K562 (cell line): ENCODE results near the gene NADSYN1. TPM values are rescaled to one million over a fixed set of nuclear protein-coding genes. Genes with fewer than 3 reads are reported as not detected.
"Not testable (repeated sequence)": the region's sequence is repeated elsewhere in the genome, so short reads cannot be mapped to it uniquely, and the experiment has no call there.

Experiments
- ATAC-seq: fragments of 200-7000 bp; cut with Tn5 transposase; 3 replicates; pipeline ENCODE4 v1.9.1; 2020; ENCODE audit warnings: moderate library complexity
- BruUV-seq: library from RNA; stranded (reverse); fragments of 400-500 nt; replicated peaks from 2 replicates; lab custom pipeline; 2021; lab: Mats Ljungman, UMichigan
- CTCF ChIA-PET: fragments of 300-600 bp; formaldehyde crosslinking; extraction: SDS; loops from one replicate; lab custom pipeline; 2021; ENCODE audit warnings: low intra/inter-chr PET ratio; lab: Yijun Ruan, JAX
- POLR2A ChIA-PET: fragments of 300-600, 350-650 bp; sonication (Branson Sonifier 250); formaldehyde crosslinking; extraction: SDS; loops from one replicate; lab custom pipeline; 2021; ENCODE audit warnings: antibody characterized with exemption, inconsistent platforms; lab: Yijun Ruan, JAX
- DNase-seq, 4 experiments: peaks; one replicate each; pipeline versions ENCODE4 v3.0.0 to v3.0.0-alpha.2; 2011 to 2018; ENCODE audit warnings: low spot score in 3 of 4, mixed read lengths in 3 of 4; ENCODE audit errors: extremely low read depth in 1 of 4
- FAIRE-seq: peaks from 2 replicates; lab custom pipeline; 2011; peaks lifted over from hg19 to GRCh38; lab: Jason Lieb, UNC
- H2AFZ ChIP-seq: 2 replicates; pipeline ENCODE4 v1.6.0; 2011; ENCODE audit warnings: low read depth, low read length, control low read depth, inconsistent platforms
- H3K27ac ChIP-seq: fragments of 200-600 bp; 3 replicates; pipeline ENCODE4 v1.8.0; 2011; ENCODE audit warnings: low read depth, mild to moderate bottlenecking, control low read depth, inconsistent platforms, low read length, moderate library complexity, mixed read lengths; ENCODE audit errors: extremely low read depth
- H3K27me3 ChIP-seq, 2 experiments: fragments of 300-600 bp in 1 of 2; 2 replicates in 1 of 2; 3 replicates in 1 of 2; pipeline versions ENCODE4 v1.6.0 to v1.8.0; 2011; ENCODE audit warnings: inconsistent platforms in 2 of 2, low read length in 2 of 2, mild to moderate bottlenecking in 1 of 2, mixed read lengths in 1 of 2, moderate library complexity in 1 of 2; ENCODE audit not compliant: control insufficient read depth in 2 of 2, insufficient read depth in 2 of 2
- H3K36me3 ChIP-seq: fragments of 300-600 bp; 3 replicates; pipeline ENCODE4 v1.8.0; 2011; ENCODE audit warnings: mild to moderate bottlenecking, low read length, inconsistent platforms; ENCODE audit not compliant: control insufficient read depth, insufficient read depth
- H3K4me1 ChIP-seq, 2 experiments: fragments of 200-600 bp in 1 of 2; replicated peaks in 1 of 2; 2 replicates in 1 of 2; 3 replicates in 1 of 2; pipeline versions ENCODE4 v1.5.1 to v1.8.0; 2011; ENCODE audit warnings: inconsistent platforms in 2 of 2, low read length in 2 of 2, mild to moderate bottlenecking in 1 of 2, mixed read lengths in 1 of 2, moderate library complexity in 1 of 2; ENCODE audit not compliant: control insufficient read depth in 2 of 2, insufficient read depth in 2 of 2
- H3K4me2 ChIP-seq: 2 replicates; pipeline ENCODE4 v1.6.1; 2011; ENCODE audit warnings: low read length, control low read depth, inconsistent platforms, mixed read lengths; ENCODE audit not compliant: insufficient read depth
- H3K4me3 ChIP-seq: fragments of 200-600 bp; sonication (generic), shearing (Covaris generic); 2 replicates; pipeline ENCODE4 v1.5.1; 2016; ENCODE audit warnings: control low read depth, inconsistent platforms
- H3K79me2 ChIP-seq: fragments of 200-600 bp; 3 replicates; pipeline ENCODE4 v1.8.0; 2011; ENCODE audit warnings: low read length, inconsistent platforms; ENCODE audit not compliant: control insufficient read depth, insufficient read depth
- H3K9ac ChIP-seq, 2 experiments: 2 replicates each; pipeline versions ENCODE4 v1.6.0 to v1.6.1; 2011; ENCODE audit warnings: low read depth in 2 of 2, low read length in 2 of 2, control low read depth in 1 of 2, inconsistent platforms in 1 of 2, mild to moderate bottlenecking in 1 of 2, mixed read lengths in 1 of 2; ENCODE audit not compliant: insufficient read depth in 1 of 2
- H3K9me1 ChIP-seq: one replicate; pipeline ENCODE4 v1.6.0; 2011; ENCODE audit warnings: inconsistent platforms, mild to moderate bottlenecking, low read length, moderate library complexity; ENCODE audit not compliant: control insufficient read depth, insufficient read depth
- H3K9me3 ChIP-seq: replicated peaks from 2 replicates; pipeline ENCODE4 v1.5.1; 2011; ENCODE audit warnings: low read depth, low read length, inconsistent platforms; ENCODE audit not compliant: control insufficient read depth, insufficient read depth
- H4K20me1 ChIP-seq: replicated peaks from 2 replicates; pipeline ENCODE4 v1.6.1; 2011; ENCODE audit warnings: low read length, inconsistent platforms, mixed read lengths; ENCODE audit not compliant: control insufficient read depth, insufficient read depth
- DIDO1 ChIP-seq: fragments of 450-650 bp; IDR thresholded peaks from 2 replicates; pipeline ENCODE4 v1.6.1; 2016; ENCODE audit warnings: low read depth, missing biosample characterization, missing genetic modification characterization
- POLR2B ChIP-seq: fragments of 450-650 bp; IDR thresholded peaks from 2 replicates; pipeline ENCODE4 v1.6.1; 2018; ENCODE audit warnings: low read depth; ENCODE audit not compliant: partially characterized antibody
- WGBS: fragments of 100-300 bp; shearing (Covaris generic); methylation state at CpG from one replicate; pipeline ENCODE4 v1.1.6; 2016; ENCODE audit warnings: low coverage, mixed read lengths; ENCODE audit not compliant: insufficient coverage; ENCODE audit errors: missing lambda C conversion rate; 5-methylcytosine and 5-hydroxymethylcytosine counted together
- in situ Hi-C: fragments of 300-500 bp; cut with MboI; formaldehyde crosslinking; loops from 4 replicates; pipeline ENCODE4 v1.15.0; 2018; ENCODE audit warnings: inconsistent platforms, mixed read lengths
- intact Hi-C: fragments of 100-400 bp; cut with micrococcal nuclease; formaldehyde crosslinking; loops from 2 replicates; pipeline ENCODE4 v1.14.2; 2022
- polyA plus RNA-seq, 8 experiments: library from polyadenylated mRNA; depleted of rRNA in 4 of 8; stranded (reverse) in 5 of 8; unstranded in 3 of 8; fragments of >200 nt; fragmentation: Nextera tagmentation in 2 of 8; fragmentation: Illumina TruSeq in 1 of 8; extraction: Ambion mirVana in 2 of 8; extraction: Trizol in 1 of 8; gene quantifications; 2 replicates each; pipeline versions ENCODE4 v1.2.1 to v1.2.3, GENCODE V29; 2011 to 2014; ENCODE audit warnings: inconsistent platforms in 1 of 8, missing spikeins in 1 of 8
- total RNA-seq, 7 experiments: library from RNA; depleted of rRNA in 6 of 7; stranded (reverse); fragments of >200 nt in 6 of 7; fragmentation: Illumina TruSeq in 2 of 7; extraction: Trizol in 2 of 7; gene quantifications; 2 replicates each; pipeline versions ENCODE4 v1.2.1 to v1.2.3, GENCODE V29; 2011 to 2021; ENCODE audit warnings: low replicate concordance in 1 of 7

Gene NADSYN1
- total and polyA plus RNA-seq, 9 of the 15 experiments (the other 6 are each of a cell fraction or from before 2014, with no cell fraction given), result 12.7 to 57.3 (median 42.1) TPM

- DNase-seq, result no peak
- WGBS, result 18% methylated on average over 9 of the region's 9 CpGs
- no peak overlapping the region for H3K4me2 ChIP-seq
- ChIA-PET POLR2A (interaction anchor here (1.5 kb wide), 1 partner anchor 12 kb away, joined by 5 read pairs; no protein-coding TSS in a partner anchor), CTCF (no interaction called here)
- in situ Hi-C loops, result no loop called here
- no peak overlapping the region for H3K27ac ChIP-seq
- ATAC-seq, result no peak
- no peak overlapping the region for H3K9ac ChIP-seq
- H2AFZ ChIP-seq, result no peak overlapping the region
- H3K79me2 ChIP-seq, result no peaks in the 10 kb centered on the region
- H3K4me1 ChIP-seq, result peaks cover 2 to 4% of the 10 kb centered on the region in 2 experiments; a peak in 4 of 5 replicates
- no peak for FAIRE-seq
- H3K27me3 ChIP-seq, result peaks cover 26 to 40% of the 10 kb centered on the region in 2 experiments; a peak in 3 of 5 replicates
- BruUV-seq, result no TSS peak
- no peaks in the 10 kb centered on the region for H3K9me1 ChIP-seq
- no peaks in the 10 kb centered on the region for H3K36me3 ChIP-seq
- TF ChIP-seq POLR2B (no peak), DIDO1 (tag) (no peak)
- TF ChIP-seq, all 486 proteins: peak for 0
- H4K20me1 ChIP-seq, result no peaks in the 10 kb centered on the region
- H3K4me3 ChIP-seq, result no peak overlapping the region
- peaks cover 2% of the 10 kb centered on the region; the same call in 1 of the 2 replicates for H3K9me3 ChIP-seq
- intact Hi-C loops, result loop anchor here (10.0 kb wide), 1 partner anchor 93 kb away; the partner anchor contains the start of gene DHCR7
These were observed 84.5 kb downstream of the NADSYN1 start for GRCh38 chr11:71537537-71537936.

GRCh38 chr11:71537977-71538665 is 85.1 kb downstream of the NADSYN1 start, which contains the start of gene KRTAP5-8:
Gene KRTAP5-8 (plus strand): TSS chr11:71538025. CDS start chr11:71538056, 31 bp downstream.
- H4K20me1 ChIP-seq, H3K4me2 ChIP-seq, CTCF ChIA-PET, H3K9me3 ChIP-seq, H3K9ac ChIP-seq, H3K4me3 ChIP-seq, H3K27ac ChIP-seq, DNase-seq, H2AFZ ChIP-seq, H3K36me3 ChIP-seq, ATAC-seq, FAIRE-seq, BruUV-seq, H3K9me1 ChIP-seq, H3K79me2 ChIP-seq, H3K4me1 ChIP-seq, in situ Hi-C loops: not testable (repeated sequence)
- POLR2A ChIA-PET, result interaction anchor here (1.5 kb wide), 1 partner anchor 11 kb away, joined by 5 read pairs; no protein-coding TSS in a partner anchor
- H3K27me3 ChIP-seq, result peaks cover 28 to 46% of the 10 kb centered on the region in 2 experiments; a peak in 3 of 5 replicates
- intact Hi-C loops, result loop anchor here (10.0 kb wide), 1 partner anchor 93 kb away; the partner anchor contains the start of gene DHCR7
- 8% methylated on average over 4 of the region's 4 CpGs for WGBS
